Ishikawa (cell line): Measurements from ENCODE around the gene HTR3B.

ENCODE experiments used
- CEBPB ChIP-seq: IDR thresholded peaks from 2 replicates; pipeline ENCODE4 v1.6.1; 2012
- CREB1 ChIP-seq: IDR thresholded peaks from 2 replicates; pipeline ENCODE4 v1.6.1; 2012; ENCODE audit warnings: low read depth
- EGR1 ChIP-seq: IDR thresholded peaks from 2 replicates; pipeline ENCODE4 v1.6.1; 2012
- EP300 ChIP-seq: IDR thresholded peaks from 2 replicates; pipeline ENCODE4 v1.6.1; 2012; ENCODE audit warnings: borderline replicate concordance
- FOXM1 ChIP-seq: IDR thresholded peaks from 2 replicates; pipeline ENCODE4 v1.6.1; 2012; ENCODE audit warnings: low read depth, borderline replicate concordance
- MAX ChIP-seq: IDR thresholded peaks from 2 replicates; pipeline ENCODE4 v1.6.1; 2012
- NFIC ChIP-seq: IDR thresholded peaks from 2 replicates; pipeline ENCODE4 v1.6.1; 2012
- RAD21 ChIP-seq: IDR thresholded peaks from 2 replicates; pipeline ENCODE4 v1.6.1; 2012; ENCODE audit warnings: low read depth
- REST ChIP-seq: IDR thresholded peaks from 2 replicates; pipeline ENCODE4 v1.6.1; 2012; ENCODE audit warnings: low read depth, mild to moderate bottlenecking
- TAF1 ChIP-seq: IDR thresholded peaks from 2 replicates; pipeline ENCODE4 v1.6.1; 2012; ENCODE audit warnings: low read depth, mild to moderate bottlenecking
- TCF12 ChIP-seq: IDR thresholded peaks from 2 replicates; pipeline ENCODE4 v1.6.1; 2012; ENCODE audit warnings: low read depth
- TEAD4 ChIP-seq: IDR thresholded peaks from 2 replicates; pipeline ENCODE4 v1.6.1; 2012
- YY1 ChIP-seq: IDR thresholded peaks from 2 replicates; pipeline ENCODE4 v1.6.1; 2012; ENCODE audit warnings: low read depth
- ZBTB7A ChIP-seq: IDR thresholded peaks from 2 replicates; pipeline ENCODE4 v1.6.1; 2012; ENCODE audit warnings: low read depth
- TF ChIP-seq, protein P1 (sequence below): IDR thresholded peaks from 2 replicates; pipeline ENCODE4 v1.6.1; 2012

Gene HTR3B

DNA sequence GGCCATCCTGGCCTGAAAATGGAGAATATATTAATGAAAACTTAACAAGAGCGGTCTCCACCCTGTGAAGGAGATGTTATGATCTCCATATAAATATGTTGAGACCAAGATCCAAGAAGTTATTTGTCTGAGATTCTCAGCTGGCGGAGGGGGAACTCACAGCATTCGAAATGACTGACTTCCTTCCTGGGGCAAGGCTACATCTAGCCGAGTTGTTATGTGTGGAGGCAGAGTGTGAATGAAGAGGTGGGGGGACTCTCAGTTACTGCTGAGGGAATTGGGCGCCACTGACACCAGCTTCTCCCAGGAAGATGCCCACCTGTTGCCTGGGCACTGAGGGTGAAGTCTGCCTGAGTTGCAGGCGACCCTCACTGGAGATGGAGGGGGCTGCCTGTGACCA is 76.2 kb downstream of the HTR3B start:
- TF ChIP-seq YY1 (no peak), RAD21 (no peak), TEAD4 (no peak), CREB1 (no peak), MAX (no peak), NFIC (no peak), REST (no peak), ZBTB7A (no peak), TAF1 (no peak), FOXM1 (no peak), TCF12 (no peak), EP300 (no peak)
- TF ChIP-seq, protein P1, sequence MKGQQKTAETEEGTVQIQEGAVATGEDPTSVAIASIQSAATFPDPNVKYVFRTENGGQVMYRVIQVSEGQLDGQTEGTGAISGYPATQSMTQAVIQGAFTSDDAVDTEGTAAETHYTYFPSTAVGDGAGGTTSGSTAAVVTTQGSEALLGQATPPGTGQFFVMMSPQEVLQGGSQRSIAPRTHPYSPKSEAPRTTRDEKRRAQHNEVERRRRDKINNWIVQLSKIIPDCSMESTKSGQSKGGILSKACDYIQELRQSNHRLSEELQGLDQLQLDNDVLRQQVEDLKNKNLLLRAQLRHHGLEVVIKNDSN, result no peak

- TF ChIP-seq, protein P1, result no peak
- TF ChIP-seq EGR1 (no peak), MAX (no peak), CEBPB (no peak), TAF1 (no peak), ZBTB7A (no peak), TEAD4 (no peak), NFIC (no peak), REST (no peak), EP300 (no peak), CREB1 (no peak), TCF12 (no peak), FOXM1 (no peak), RAD21 (no peak), YY1 (no peak)
Observed at GRCh38 chr11:113982306-113982705, 77.7 kb downstream of the HTR3B start.

DNA sequence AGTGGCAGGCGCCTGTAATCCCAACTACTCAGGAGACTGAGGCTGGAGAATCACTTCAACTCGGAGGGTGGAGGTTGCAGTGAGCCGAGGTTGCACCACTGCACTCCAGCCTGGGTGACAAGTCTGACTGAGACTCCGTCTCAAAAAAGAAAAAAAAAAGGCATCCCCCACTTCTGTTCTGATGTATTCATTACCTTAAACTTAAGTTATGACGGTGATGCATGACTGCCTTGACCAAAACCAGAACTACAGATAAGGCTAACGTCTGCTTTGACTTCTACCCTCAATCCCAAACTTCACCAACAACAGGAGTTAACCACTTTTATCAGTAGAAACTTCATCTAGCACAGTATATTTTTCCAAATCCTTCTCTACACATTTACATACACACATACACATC is 80.2 kb downstream of the HTR3B start:
- TF ChIP-seq MAX, result no peak
- no peak for TF ChIP-seq EP300
- no peak for TF ChIP-seq TAF1
- TF ChIP-seq, protein P1, result no peak
- no peak for TF ChIP-seq REST
- no peak for TF ChIP-seq RAD21
- no peak for TF ChIP-seq CREB1
- no peak for TF ChIP-seq NFIC

- TF ChIP-seq TEAD4 (no peak), RAD21 (no peak), MAX (no peak), EP300 (no peak), FOXM1 (no peak), REST (no peak), NFIC (no peak), TAF1 (no peak), EGR1 (no peak), ZBTB7A (no peak), CREB1 (no peak), YY1 (no peak), CEBPB (no peak)
- TF ChIP-seq, protein P1, result no peak
Observed at GRCh38 chr11:113985906-113986305, 81.3 kb downstream of the HTR3B start.
